Osteocyte (in vitro differentiated cells): ENCODE measurements around the gene KRTAP20-3. TPM values are rescaled to one million over a fixed set of nuclear protein-coding genes. Genes with fewer than 3 reads are reported as not detected.

ENCODE experiments used
- DNase-seq: peaks from one replicate; pipeline ENCODE4 v3.0.0; 2021; ENCODE audit warnings: mixed read lengths; ENCODE audit not compliant: unreplicated experiment; ENCODE audit errors: extremely low spot score
- H3K27ac Mint-ChIP-seq: one replicate; pipeline ENCODE4 v1.8.0; 2021; ENCODE audit warnings: mild to moderate bottlenecking, mixed read lengths; ENCODE audit not compliant: unreplicated experiment
- H3K27me3 Mint-ChIP-seq: one replicate; pipeline ENCODE4 v1.8.0; 2021; ENCODE audit warnings: mixed read lengths; ENCODE audit not compliant: unreplicated experiment
- H3K36me3 Mint-ChIP-seq: one replicate; pipeline ENCODE4 v1.8.0; 2021; ENCODE audit warnings: mixed read lengths; ENCODE audit not compliant: unreplicated experiment
- H3K4me1 Mint-ChIP-seq: one replicate; pipeline ENCODE4 v1.8.0; 2021; ENCODE audit warnings: mixed read lengths; ENCODE audit not compliant: unreplicated experiment
- H3K4me3 Mint-ChIP-seq: one replicate; pipeline ENCODE4 v1.8.0; 2021; ENCODE audit warnings: mild to moderate bottlenecking, moderate library complexity, mixed read lengths; ENCODE audit not compliant: unreplicated experiment
- H3K9me3 Mint-ChIP-seq: one replicate; pipeline ENCODE4 v1.8.0; 2021; ENCODE audit warnings: mixed read lengths; ENCODE audit not compliant: unreplicated experiment
- CTCF ChIP-seq: fragments of 200-600 bp; sonication (generic); IDR thresholded peaks from 2 replicates; pipeline ENCODE4 v1.5.0; 2021; ENCODE audit warnings: antibody characterized with exemption, mild to moderate bottlenecking, moderate library complexity
- long read RNA-seq: library from polyadenylated mRNA; unstranded; transcript quantifications from one replicate; pipeline ENCODE4 v2.0.0, GENCODE V29; 2021
- total RNA-seq: library from RNA; stranded (reverse); gene quantifications from 2 replicates; pipeline ENCODE4 v1.2.1, GENCODE V29; 2021

KRTAP20-3 gene
- not detected in 2 replicates for total RNA-seq
- long read RNA-seq = 0 reads

- Mint-ChIP-seq H3K27me3 (no peaks in the 10 kb centered on the region), H3K27ac (no peak within 1 kb of the TSS), H3K9me3 (peaks cover 12% of the 10 kb centered on the region), H3K4me1 (no peaks in the 10 kb centered on the region), H3K4me3 (no peak within 1 kb of the TSS), H3K36me3 (no peaks in the 10 kb centered on the region)
- DNase-seq = no peak
- no peak for TF ChIP-seq CTCF
Measured at GRCh38 chr21:30642564-30642963, at the start of gene KRTAP20-3. Gene KRTAP20-3 (plus strand): TSS chr21:30642864.

- no peak for TF ChIP-seq CTCF
- Mint-ChIP-seq H3K4me1 (no peaks in the 10 kb centered on the region), H3K4me3 (no peak within 1 kb of the TSS), H3K36me3 (no peaks in the 10 kb centered on the region), H3K27me3 (no peaks in the 10 kb centered on the region), H3K27ac (no peak within 1 kb of the TSS), H3K9me3 (peaks cover 5% of the 10 kb centered on the region)
- no peak for DNase-seq
Measured at GRCh38 chr21:30598802-30599201, 43.9 kb upstream of the KRTAP20-3 start, which contains the start of gene KRTAP6-2. Gene KRTAP6-2 (minus strand): TSS chr21:30598902. CDS start chr21:30598874, 28 bp downstream.

DNA sequence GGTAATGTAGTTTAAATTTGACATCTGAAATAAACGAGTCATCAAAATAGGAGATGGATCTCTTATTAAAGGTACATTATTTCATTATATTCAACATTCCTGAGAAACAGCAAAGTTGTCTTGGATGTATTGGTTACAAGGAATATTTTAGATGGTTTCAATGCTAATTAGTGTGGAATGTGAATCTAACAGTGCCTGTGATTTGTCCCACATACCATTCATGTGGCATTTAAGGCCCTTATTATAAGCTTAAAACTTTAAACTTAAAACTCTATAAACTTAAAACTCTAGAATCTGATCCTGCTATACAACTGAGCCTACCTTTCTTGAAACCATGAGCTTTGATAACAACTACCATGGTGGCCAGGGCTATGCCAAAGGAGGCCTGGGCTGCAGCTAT, 41.9 kb upstream of the KRTAP20-3 start, which contains the start of gene KRTAP22-1:
Gene KRTAP22-1 (plus strand): TSS at position 301 of the 400 bp plus-strand sequence.
- DNase-seq = no peak
- TF ChIP-seq CTCF = no peak
- no peak within 1 kb of the TSS for H3K27ac Mint-ChIP-seq
- H3K9me3 Mint-ChIP-seq = peaks cover 5% of the 10 kb centered on the region
- no peak within 1 kb of the TSS for H3K4me3 Mint-ChIP-seq
- H3K27me3 Mint-ChIP-seq = no peaks in the 10 kb centered on the region
- no peaks in the 10 kb centered on the region for H3K36me3 Mint-ChIP-seq
- H3K4me1 Mint-ChIP-seq = no peaks in the 10 kb centered on the region

DNA sequence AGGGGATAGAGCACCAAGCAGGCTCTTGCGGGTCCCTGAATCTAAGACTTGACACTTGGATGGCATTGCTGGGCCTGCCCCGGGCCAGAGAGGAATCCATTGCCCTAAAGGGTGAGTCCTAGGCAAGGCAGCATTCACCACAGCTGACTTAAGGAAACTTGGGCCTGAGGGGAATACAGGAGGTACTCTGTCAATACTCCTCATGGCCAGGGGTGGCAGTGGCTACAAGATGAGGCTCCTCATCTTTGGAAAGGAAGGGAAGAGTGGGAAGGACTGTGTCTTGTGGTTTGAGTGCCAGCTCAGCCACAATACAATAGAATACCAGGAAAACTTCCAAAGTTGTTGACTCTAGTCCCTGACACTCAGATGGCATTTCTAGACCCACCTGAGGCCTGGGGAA, 36.7 kb upstream of the KRTAP20-3 start:
- Mint-ChIP-seq H3K36me3 (no peaks in the 10 kb centered on the region), H3K9me3 (peaks cover 7% of the 10 kb centered on the region), H3K27me3 (no peaks in the 10 kb centered on the region), H3K4me3 (no peak overlapping the region), H3K4me1 (no peaks in the 10 kb centered on the region), H3K27ac (no peak overlapping the region)
- no peak for TF ChIP-seq CTCF
- DNase-seq = no peak

GRCh38 chr21:30612132-30612531, 30.5 kb upstream of the KRTAP20-3 start:
- Mint-ChIP-seq H3K27ac (no peak overlapping the region), H3K36me3 (no peaks in the 10 kb centered on the region), H3K4me3 (no peak overlapping the region), H3K4me1 (peaks cover 1% of the 10 kb centered on the region), H3K9me3 (peaks cover 12% of the 10 kb centered on the region), H3K27me3 (no peaks in the 10 kb centered on the region)
- DNase-seq = no peak
- no peak for TF ChIP-seq CTCF
